Activated naive CD8-positive, alpha-beta T cell (primary cell): ENCODE measurements around the gene TXNL1.
"Not testable (repeated sequence)": the region's sequence is repeated elsewhere in the genome, so short reads cannot be mapped to it uniquely, and the experiment has no call there.

Experiments used
- H3K27ac Mint-ChIP-seq: one replicate; pipeline ENCODE4 v1.8.0; 2021; ENCODE audit warnings: mixed read lengths
- H3K27me3 Mint-ChIP-seq: one replicate; pipeline ENCODE4 v1.8.0; 2021; ENCODE audit warnings: mixed read lengths
- H3K36me3 Mint-ChIP-seq: one replicate; pipeline ENCODE4 v1.8.0; 2021; ENCODE audit warnings: mixed read lengths
- H3K4me1 Mint-ChIP-seq: one replicate; pipeline ENCODE4 v1.8.0; 2021; ENCODE audit warnings: low read depth, mixed read lengths
- H3K4me3 Mint-ChIP-seq: one replicate; pipeline ENCODE4 v1.8.0; 2021; ENCODE audit warnings: mild to moderate bottlenecking, mixed read lengths
- H3K9me3 Mint-ChIP-seq: one replicate; pipeline ENCODE4 v1.8.0; 2021; ENCODE audit warnings: low read depth, mixed read lengths

TXNL1 gene

GRCh38 chr18:56632070-56633022 lies 6.0 kb downstream of the TXNL1 start:
- Mint-ChIP-seq H3K27me3 (no peaks in the 10 kb centered on the region), H3K9me3 (no peaks in the 10 kb centered on the region), H3K4me1 (peaks cover 88% of the 10 kb centered on the region), H3K27ac (no peak overlapping the region), H3K4me3 (no peak overlapping the region), H3K36me3 (peaks cover 23% of the 10 kb centered on the region)

GRCh38 chr18:56627991-56628390 lies 10.4 kb downstream of the TXNL1 start:
- Mint-ChIP-seq H3K27ac (no peak overlapping the region), H3K4me1 (peaks cover 69% of the 10 kb centered on the region), H3K4me3 (no peak overlapping the region), H3K9me3 (no peaks in the 10 kb centered on the region), H3K27me3 (no peaks in the 10 kb centered on the region), H3K36me3 (peaks cover 17% of the 10 kb centered on the region)

GRCh38 chr18:56615738-56616520 lies 22.5 kb downstream of the TXNL1 start:
- H3K9me3 Mint-ChIP-seq: no peaks in the 10 kb centered on the region
- no peak overlapping the region for H3K27ac Mint-ChIP-seq
- no peaks in the 10 kb centered on the region for H3K27me3 Mint-ChIP-seq
- peaks cover 15% of the 10 kb centered on the region for H3K36me3 Mint-ChIP-seq
- no peak overlapping the region for H3K4me3 Mint-ChIP-seq
- peaks cover 2% of the 10 kb centered on the region for H3K4me1 Mint-ChIP-seq

- Mint-ChIP-seq H3K27ac (no peak overlapping the region), H3K36me3 (peaks cover 15% of the 10 kb centered on the region), H3K4me3 (no peak overlapping the region), H3K9me3 (no peaks in the 10 kb centered on the region), H3K4me1 (no peaks in the 10 kb centered on the region), H3K27me3 (no peaks in the 10 kb centered on the region)
Measured at GRCh38 chr18:56606618-56607017, 31.8 kb downstream of the TXNL1 start.

GRCh38 chr18:56598422-56598821 lies 40.0 kb downstream of the TXNL1 start:
- Mint-ChIP-seq H3K27ac (no peak overlapping the region), H3K36me3 (no peaks in the 10 kb centered on the region), H3K4me3 (no peak overlapping the region), H3K27me3 (no peaks in the 10 kb centered on the region), H3K4me1 (no peaks in the 10 kb centered on the region), H3K9me3 (no peaks in the 10 kb centered on the region)

- no peak overlapping the region for H3K4me3 Mint-ChIP-seq
- no peaks in the 10 kb centered on the region for H3K4me1 Mint-ChIP-seq
- H3K27me3 Mint-ChIP-seq: no peaks in the 10 kb centered on the region
- no peak overlapping the region for H3K27ac Mint-ChIP-seq
- H3K36me3 Mint-ChIP-seq: no peaks in the 10 kb centered on the region
- H3K9me3 Mint-ChIP-seq: no peaks in the 10 kb centered on the region
Measured at GRCh38 chr18:56593906-56594305, 44.5 kb downstream of the TXNL1 start.

- H3K27ac Mint-ChIP-seq: no peak overlapping the region
- no peaks in the 10 kb centered on the region for H3K36me3 Mint-ChIP-seq
- no peaks in the 10 kb centered on the region for H3K9me3 Mint-ChIP-seq
- no peak overlapping the region for H3K4me3 Mint-ChIP-seq
- no peaks in the 10 kb centered on the region for H3K4me1 Mint-ChIP-seq
- peaks cover 8% of the 10 kb centered on the region for H3K27me3 Mint-ChIP-seq
Measured at GRCh38 chr18:56580026-56580425, 58.4 kb downstream of the TXNL1 start.

GRCh38 chr18:56579451-56579850 lies 58.9 kb downstream of the TXNL1 start:
- Mint-ChIP-seq H3K9me3 (no peaks in the 10 kb centered on the region), H3K27ac (no peak overlapping the region), H3K4me1 (no peaks in the 10 kb centered on the region), H3K36me3 (no peaks in the 10 kb centered on the region), H3K27me3 (peaks cover 8% of the 10 kb centered on the region), H3K4me3 (no peak overlapping the region)

- Mint-ChIP-seq H3K36me3 (no peaks in the 10 kb centered on the region), H3K27ac (no peak overlapping the region), H3K27me3 (peaks cover 8% of the 10 kb centered on the region), H3K4me3 (no peak overlapping the region), H3K9me3 (no peaks in the 10 kb centered on the region), H3K4me1 (no peaks in the 10 kb centered on the region)
Measured at GRCh38 chr18:56576826-56577573, 61.4 kb downstream of the TXNL1 start.

GRCh38 chr18:56575819-56576663 lies 62.4 kb downstream of the TXNL1 start:
- H3K27ac Mint-ChIP-seq: no peak overlapping the region
- no peaks in the 10 kb centered on the region for H3K4me1 Mint-ChIP-seq
- H3K9me3 Mint-ChIP-seq: no peaks in the 10 kb centered on the region
- H3K27me3 Mint-ChIP-seq: peaks cover 8% of the 10 kb centered on the region
- no peak overlapping the region for H3K4me3 Mint-ChIP-seq
- H3K36me3 Mint-ChIP-seq: no peaks in the 10 kb centered on the region

GRCh38 chr18:56574861-56575260 lies 63.5 kb downstream of the TXNL1 start:
- no peaks in the 10 kb centered on the region for H3K9me3 Mint-ChIP-seq
- H3K4me3 Mint-ChIP-seq: no peak overlapping the region
- no peaks in the 10 kb centered on the region for H3K36me3 Mint-ChIP-seq
- H3K27ac Mint-ChIP-seq: no peak overlapping the region
- H3K4me1 Mint-ChIP-seq: no peaks in the 10 kb centered on the region
- H3K27me3 Mint-ChIP-seq: peaks cover 8% of the 10 kb centered on the region

GRCh38 chr18:56572267-56572666 lies 66.1 kb downstream of the TXNL1 start:
- H3K27me3 Mint-ChIP-seq, H3K4me1 Mint-ChIP-seq, H3K4me3 Mint-ChIP-seq, H3K36me3 Mint-ChIP-seq, H3K9me3 Mint-ChIP-seq, H3K27ac Mint-ChIP-seq: not testable (repeated sequence)

GRCh38 chr18:56570978-56571377 lies 67.4 kb downstream of the TXNL1 start:
- Mint-ChIP-seq H3K4me1 (no peaks in the 10 kb centered on the region), H3K36me3 (no peaks in the 10 kb centered on the region), H3K4me3 (no peak overlapping the region), H3K27me3 (no peaks in the 10 kb centered on the region), H3K9me3 (no peaks in the 10 kb centered on the region), H3K27ac (no peak overlapping the region)

GRCh38 chr18:56569416-56569815 lies 69.0 kb downstream of the TXNL1 start:
- no peak overlapping the region for H3K4me3 Mint-ChIP-seq
- no peaks in the 10 kb centered on the region for H3K27me3 Mint-ChIP-seq
- no peaks in the 10 kb centered on the region for H3K9me3 Mint-ChIP-seq
- no peak overlapping the region for H3K27ac Mint-ChIP-seq
- H3K4me1 Mint-ChIP-seq: no peaks in the 10 kb centered on the region
- no peaks in the 10 kb centered on the region for H3K36me3 Mint-ChIP-seq
